NCI-H146 treated with DMSO at 0.1 percent for 48 hours (cell line): ENCODE results near the gene DAGLA.

Experiments used
- DNase-seq: peaks from one replicate; lab custom pipeline; 2025; ENCODE audit not compliant: unreplicated experiment; lab: John Stamatoyannopoulos, UW

Gene DAGLA

GRCh38 chr11:61690706-61691379 is 10.7 kb downstream of the DAGLA start:
- DNase-seq: peak; percentile 58

GRCh38 chr11:61691380-61692156 is 11.4 kb downstream of the DAGLA start:
- no peak for DNase-seq

GRCh38 chr11:61693922-61694601 is 13.9 kb downstream of the DAGLA start:
- DNase-seq: no peak

GRCh38 chr11:61694602-61694939 is 14.4 kb downstream of the DAGLA start:
- no peak for DNase-seq

GRCh38 chr11:61694946-61695706 is 14.9 kb downstream of the DAGLA start:
- DNase-seq: no peak

- no peak for DNase-seq
These were observed 15.7 kb downstream of the DAGLA start for GRCh38 chr11:61695917-61696316.

GRCh38 chr11:61696602-61697001 is 16.4 kb downstream of the DAGLA start:
- no peak for DNase-seq

GRCh38 chr11:61697078-61697502 is 16.9 kb downstream of the DAGLA start:
- DNase-seq: no peak

- DNase-seq: no peak
These were observed 17.6 kb downstream of the DAGLA start for GRCh38 chr11:61697764-61698163.

GRCh38 chr11:61698173-61698948 is 18.2 kb downstream of the DAGLA start:
- DNase-seq: no peak

- peak; percentile 86 for DNase-seq
These were observed 19.6 kb downstream of the DAGLA start for GRCh38 chr11:61699737-61700160.

GRCh38 chr11:61700212-61700611 is 20.0 kb downstream of the DAGLA start:
- peak; percentile 63 for DNase-seq

GRCh38 chr11:61700720-61701119 is 20.5 kb downstream of the DAGLA start:
- DNase-seq: no peak

- DNase-seq: peak; percentile 13
These were observed 21.2 kb downstream of the DAGLA start for GRCh38 chr11:61701242-61701886.

- no peak for DNase-seq
These were observed 22.6 kb downstream of the DAGLA start for GRCh38 chr11:61702701-61703312.

- DNase-seq: no peak
These were observed 24.6 kb downstream of the DAGLA start for GRCh38 chr11:61704838-61705237.

- DNase-seq: no peak
These were observed 26.5 kb downstream of the DAGLA start for GRCh38 chr11:61706452-61707400.

GRCh38 chr11:61707574-61707973 is 27.4 kb downstream of the DAGLA start:
- no peak for DNase-seq
